H1 (cell line): ENCODE measurements around the gene MARK4. TPM values are rescaled to one million over a fixed set of nuclear protein-coding genes. Genes with fewer than 3 reads are reported as not detected.
A peak's percentile ranks its signal among the peaks of the same experiment; 100 is the strongest.

Source experiments
- CTCF ChIA-PET: fragments of 300-600 bp; sonication (Branson Sonifier 250); formaldehyde crosslinking; loops from one replicate; lab custom pipeline; 2021; ENCODE audit not compliant: partially characterized antibody; lab: Charles Lee
- POLR2A ChIA-PET: fragments of 300-600 bp; sonication (Branson Sonifier 250); formaldehyde crosslinking; loops from one replicate; lab custom pipeline; 2021; ENCODE audit warnings: inconsistent platforms; ENCODE audit not compliant: partially characterized antibody; lab: Charles Lee
- DNase-seq, 2 experiments: peaks; one replicate each; pipeline versions ENCODE4 v3.0.0 to v3.0.0-alpha.2; 2010 to 2022; ENCODE audit warnings: low spot score in 2 of 2, low read depth in 1 of 2, mixed read lengths in 1 of 2
- FAIRE-seq: peaks from 2 replicates; lab custom pipeline; 2011; peaks lifted over from hg19 to GRCh38; lab: Jason Lieb, UNC
- H2AFZ ChIP-seq: 2 replicates; pipeline ENCODE4 v1.8.1; 2012; ENCODE audit warnings: low read length, inconsistent platforms
- H2AK5ac ChIP-seq: 2 replicates; pipeline ENCODE4 v1.6.1; 2013; ENCODE audit warnings: low read depth, low read length
- H2BK120ac ChIP-seq: replicated peaks from 2 replicates; pipeline ENCODE3; 2013; ENCODE audit warnings: low read depth, low read length, inconsistent platforms
- H2BK12ac ChIP-seq: 2 replicates; pipeline ENCODE4 v1.6.1; 2013; ENCODE audit warnings: low read depth, low read length
- H2BK15ac ChIP-seq: 2 replicates; pipeline ENCODE4 v1.6.1; 2013; ENCODE audit warnings: low read length
- H2BK20ac ChIP-seq: 2 replicates; pipeline ENCODE4 v1.6.1; 2013; ENCODE audit warnings: low read length
- H2BK5ac ChIP-seq: 2 replicates; pipeline ENCODE4 v1.6.1; 2013; ENCODE audit warnings: low read depth, low read length
- H3K14ac ChIP-seq: 2 replicates; pipeline ENCODE4 v1.6.1; 2013; ENCODE audit warnings: inconsistent platforms; ENCODE audit not compliant: insufficient read length
- H3K18ac ChIP-seq: 2 replicates; pipeline ENCODE4 v1.6.1; 2013; ENCODE audit warnings: low read length; ENCODE audit errors: extremely low read depth
- H3K23ac ChIP-seq: 2 replicates; pipeline ENCODE4 v1.6.1; 2013; ENCODE audit warnings: inconsistent platforms; ENCODE audit not compliant: insufficient read length
- H3K23me2 ChIP-seq: 2 replicates; pipeline ENCODE4 v1.6.1; 2013; ENCODE audit warnings: low read depth, low read length
- H3K27ac ChIP-seq: 2 replicates; pipeline ENCODE4 v1.6.1; 2011; ENCODE audit warnings: low read depth, low read length, inconsistent platforms
- H3K27me3 ChIP-seq, 4 experiments: replicated peaks in 1 of 4; 1 replicate in 1 of 4; 2 replicates in 3 of 4; pipeline versions ENCODE4 v1.6.1 to v1.8.1; 2011 to 2013; ENCODE audit warnings: low read length in 3 of 4, mild to moderate bottlenecking in 3 of 4, inconsistent platforms in 2 of 4, mixed read lengths in 2 of 4, moderate library complexity in 1 of 4; ENCODE audit not compliant: control insufficient read depth in 3 of 4, insufficient read depth in 3 of 4; ENCODE audit errors: extremely low read depth in 1 of 4
- H3K36me3 ChIP-seq, 4 experiments: 2 replicates each; pipeline versions ENCODE4 v1.6.1 to v1.8.1; 2011 to 2013; ENCODE audit warnings: mild to moderate bottlenecking in 4 of 4, low read length in 3 of 4, moderate library complexity in 2 of 4, control low read depth in 1 of 4, inconsistent platforms in 1 of 4; ENCODE audit not compliant: insufficient read depth in 4 of 4, control insufficient read depth in 2 of 4
- H3K4ac ChIP-seq: replicated peaks from 2 replicates; pipeline ENCODE3; 2013; ENCODE audit warnings: low read length, low read depth, mixed read lengths, inconsistent platforms; ENCODE audit not compliant: insufficient read length
- H3K4me1 ChIP-seq, 4 experiments: replicated peaks in 1 of 4; 1 replicate in 1 of 4; 2 replicates in 3 of 4; pipeline versions ENCODE4 v1.6.1 to v1.8.1; 2011 to 2013; ENCODE audit warnings: low read length in 3 of 4, inconsistent platforms in 2 of 4, mixed read lengths in 1 of 4; ENCODE audit not compliant: insufficient read depth in 4 of 4, control insufficient read depth in 3 of 4
- H3K4me2 ChIP-seq, 2 experiments: 2 replicates each; pipeline versions ENCODE4 v1.6.1 to v1.8.1; 2011 to 2013; ENCODE audit warnings: low read depth in 2 of 2, low read length in 2 of 2, control low read depth in 1 of 2, inconsistent platforms in 1 of 2, mild to moderate bottlenecking in 1 of 2; ENCODE audit not compliant: insufficient read depth in 1 of 2
- H3K4me3 ChIP-seq, 4 experiments: fragments of 200-600, 300-600 bp in 1 of 4; sonication (generic), shearing (Covaris generic), sonication (Bioruptor Twin) in 1 of 4; 2 replicates each; pipeline versions ENCODE4 v1.5.1 to v1.8.1; 2011 to 2016; ENCODE audit warnings: low read length in 4 of 4, low read depth in 3 of 4, control low read depth in 2 of 4, inconsistent platforms in 2 of 4, mild to moderate bottlenecking in 2 of 4, mixed read lengths in 1 of 4, moderate library complexity in 1 of 4; ENCODE audit not compliant: insufficient read depth in 2 of 4; ENCODE audit errors: extremely low read depth in 1 of 4
- H3K56ac ChIP-seq: replicated peaks from 2 replicates; pipeline ENCODE3; 2013; ENCODE audit warnings: low read depth, mild to moderate bottlenecking, mixed read lengths, low read length, inconsistent platforms; ENCODE audit not compliant: insufficient read length
- H3K79me1 ChIP-seq: 2 replicates; pipeline ENCODE4 v1.6.1; 2013; ENCODE audit warnings: low read depth, low read length, control low read depth
- H3K79me2 ChIP-seq, 2 experiments: 2 replicates each; pipeline versions ENCODE4 v1.6.1 to v1.8.1; 2012 to 2013; ENCODE audit warnings: low read length in 2 of 2, mild to moderate bottlenecking in 2 of 2, inconsistent platforms in 1 of 2; ENCODE audit not compliant: insufficient read depth in 2 of 2, control insufficient read depth in 1 of 2
- H3K9ac ChIP-seq, 4 experiments: replicated peaks in 1 of 4; 1 replicate in 1 of 4; 2 replicates in 3 of 4; pipeline versions ENCODE4 v1.6.1 to v1.8.1; 2011 to 2013; ENCODE audit warnings: low read depth in 3 of 4, low read length in 3 of 4, control low read depth in 2 of 4, mild to moderate bottlenecking in 2 of 4, moderate library complexity in 2 of 4, inconsistent platforms in 1 of 4; ENCODE audit errors: extremely low read depth in 1 of 4
- H3K9me3 ChIP-seq, 2 experiments: 2 replicates each; pipeline versions ENCODE4 v1.6.1 to v1.8.1; 2012 to 2013; ENCODE audit warnings: mild to moderate bottlenecking in 2 of 2, moderate library complexity in 2 of 2, control low read depth in 1 of 2, inconsistent platforms in 1 of 2, low read depth in 1 of 2, low read length in 1 of 2, mixed read lengths in 1 of 2; ENCODE audit not compliant: insufficient read depth in 2 of 2
- H4K20me1 ChIP-seq, 2 experiments: replicated peaks in 1 of 2; 2 replicates each; pipeline versions ENCODE3 to v1.8.1; 2011 to 2013; ENCODE audit warnings: inconsistent platforms in 2 of 2, low read length in 2 of 2, mild to moderate bottlenecking in 1 of 2; ENCODE audit not compliant: insufficient read depth in 2 of 2, control insufficient read depth in 1 of 2
- H4K5ac ChIP-seq: 2 replicates; pipeline ENCODE4 v1.6.1; 2013; ENCODE audit warnings: low read length, low read depth, mixed read lengths, inconsistent platforms; ENCODE audit not compliant: insufficient read length
- H4K8ac ChIP-seq: 2 replicates; pipeline ENCODE4 v1.8.0; 2013; ENCODE audit warnings: mild to moderate bottlenecking, moderate library complexity, low read length, inconsistent platforms; ENCODE audit not compliant: insufficient read depth; ENCODE audit errors: extremely low read depth
- H4K91ac ChIP-seq: replicated peaks from 2 replicates; pipeline ENCODE3; 2013; ENCODE audit warnings: low read length, mixed read lengths, inconsistent platforms; ENCODE audit not compliant: insufficient read length
- GABPA ChIP-seq: IDR thresholded peaks from 2 replicates; pipeline ENCODE4 v1.6.1; 2011; ENCODE audit warnings: mild to moderate bottlenecking, low read length, moderate library complexity, borderline replicate concordance; ENCODE audit not compliant: insufficient read depth
- WGBS, 2 experiments: shearing (Covaris generic) in 1 of 2; methylation state at CpG; one replicate each; pipeline versions ENCODE4 v1.1.6 to v1.1.7; 2013 to 2015; ENCODE audit warnings: low lambda C conversion rate in 2 of 2, mixed read lengths in 2 of 2, inconsistent platforms in 1 of 2, low coverage in 1 of 2, missing lambda C conversion rate in 1 of 2; ENCODE audit not compliant: insufficient replicate concordance in 2 of 2, insufficient coverage in 1 of 2, insufficient read length in 1 of 2; ENCODE audit errors: extremely low coverage in 1 of 2, missing lambda C conversion rate in 1 of 2; 5-methylcytosine and 5-hydroxymethylcytosine counted together
- polyA plus RNA-seq, 7 experiments: library from polyadenylated mRNA; depleted of rRNA in 3 of 7; stranded (reverse) in 5 of 7; unstranded in 2 of 7; fragments of >200 nt in 5 of 7; fragments of 200-250 nt in 2 of 7; gene quantifications; 1 replicate in 5 of 7; 2 replicates in 1 of 7; 4 replicates in 1 of 7; pipeline versions ENCODE4 v1.2.1 to v1.2.3, GENCODE V29; 2011 to 2013; ENCODE audit warnings: missing spikeins in 2 of 7, mixed read lengths in 2 of 7
- total RNA-seq: library from RNA; stranded (reverse); fragmentation: NEBNext Ultra II Directional; extraction: Animal tissue kit (Norgen Biotek cat#: 25700); gene quantifications from 2 replicates; pipeline ENCODE4 v1.2.1, GENCODE V29; 2021
- TF ChIP-seq, protein P1 (sequence below): IDR thresholded peaks from 2 replicates; pipeline ENCODE4 v1.6.1; 2012; ENCODE audit warnings: inconsistent platforms

Gene MARK4
- total and polyA plus RNA-seq, 2 of the 8 experiments (the other 6 are each of a cell fraction or from before 2014, with no cell fraction given) = 12.3 to 49.8 TPM

DNA sequence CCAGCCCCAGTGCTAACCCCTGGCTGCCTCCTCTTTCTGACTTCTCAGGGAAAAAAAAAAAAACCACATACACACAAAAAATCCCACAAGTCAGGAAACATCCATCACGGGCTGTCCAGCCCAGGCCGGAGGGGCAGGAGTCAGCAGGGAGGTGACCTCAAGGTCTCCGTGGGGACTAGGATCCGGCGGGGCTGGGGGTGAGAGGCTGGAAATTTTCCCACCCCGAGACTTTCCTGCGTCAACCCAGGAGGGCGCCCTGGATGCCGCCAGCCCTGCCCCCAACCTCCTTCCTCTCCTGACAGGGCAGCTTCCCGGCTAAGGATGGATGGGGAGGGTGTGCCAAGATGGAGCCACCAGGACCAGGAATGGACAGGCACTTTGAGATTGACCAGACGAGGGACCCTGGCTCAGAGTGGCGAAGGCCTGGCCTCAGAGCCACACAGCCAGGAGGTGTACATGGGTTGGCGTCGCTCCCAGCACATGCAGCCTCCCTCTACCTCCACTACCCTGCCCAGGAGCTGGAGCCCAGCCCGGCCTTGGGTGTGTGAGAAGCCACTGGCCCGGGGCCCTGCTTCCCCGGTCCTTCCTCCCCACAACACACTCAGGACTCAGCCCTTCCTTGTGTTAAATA, 39.2 kb upstream of the MARK4 start:
- Histone ChIP-seq H4K20me1 (no peaks in the 10 kb centered on the region), H3K14ac (no peak overlapping the region), H2AK5ac (no peak overlapping the region), H2BK5ac (no peak overlapping the region), H2BK120ac (no peak overlapping the region), H3K56ac (no peak overlapping the region), H3K4me3 (no peak overlapping the region), H3K79me1 (no peaks in the 10 kb centered on the region), H2BK15ac (0 out of 2 replicates have a peak overlapping the region, but pooled peaks have one; percentile 81), H3K9me3 (no peaks in the 10 kb centered on the region), H4K8ac (peak overlapping the region; percentile 1; the same call in 1 of the 2 replicates), H3K23me2 (peaks cover 5% of the 10 kb centered on the region; the same call in 1 of the 2 replicates), H3K23ac (no peak overlapping the region), H2BK20ac (no peak overlapping the region), H3K4ac (no peak overlapping the region), H3K4me2 (no peak overlapping the region), H3K36me3 (no peaks in the 10 kb centered on the region), H3K4me1 (peaks cover 0 to 8% (median 1%) of the 10 kb centered on the region in 4 experiments; a peak in 3 of 7 replicates), H2AFZ (no peak overlapping the region), H4K91ac (no peak overlapping the region), H3K18ac (no peak overlapping the region; the same call in 1 of the 2 replicates), H3K9ac (no peak overlapping the region), H3K27me3 (peaks cover 6 to 24% (median 17%) of the 10 kb centered on the region in 4 experiments), H3K79me2 (no peaks in the 10 kb centered on the region), H2BK12ac (no peak overlapping the region), H3K27ac (no peak overlapping the region), H4K5ac (no peak overlapping the region)
- ChIA-PET CTCF (interaction anchor here (0.6 to 4.9 kb wide), 6 partner anchors 10 to 175 kb away, joined by 3 to 29 read pairs (median 6); no protein-coding TSS in a partner anchor), POLR2A (interaction anchor here (1.3 kb wide), 1 partner anchor 11 kb away, joined by 4 read pairs; no protein-coding TSS in a partner anchor)
- FAIRE-seq (no peak), DNase-seq (no peak)
- 71% methylated on average over 17 of the region's 17 CpGs; no CpG with 5 or more reads in 1 of the 2 experiments for WGBS, 2 experiments
- no peak for TF ChIP-seq GABPA
- TF ChIP-seq, protein P1, sequence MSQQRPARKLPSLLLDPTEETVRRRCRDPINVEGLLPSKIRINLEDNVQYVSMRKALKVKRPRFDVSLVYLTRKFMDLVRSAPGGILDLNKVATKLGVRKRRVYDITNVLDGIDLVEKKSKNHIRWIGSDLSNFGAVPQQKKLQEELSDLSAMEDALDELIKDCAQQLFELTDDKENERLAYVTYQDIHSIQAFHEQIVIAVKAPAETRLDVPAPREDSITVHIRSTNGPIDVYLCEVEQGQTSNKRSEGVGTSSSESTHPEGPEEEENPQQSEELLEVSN = peak; percentile 22; the same call in 1 of the 2 replicates
